GM12801 (cell line): Measurements from ENCODE around the gene DNAH8.

Experiments
- CTCF ChIP-seq: IDR thresholded peaks from one replicate; pipeline ENCODE4 v1.5.1; 2011; ENCODE audit warnings: control low read depth; ENCODE audit not compliant: insufficient read length; ENCODE audit errors: extremely low read depth

Gene DNAH8

GRCh38 chr6:39021779-39022178 is 306.7 kb downstream of the DNAH8 start:
- no peak for TF ChIP-seq CTCF

- no peak for TF ChIP-seq CTCF
Measured at GRCh38 chr6:39026175-39026574, 311.1 kb downstream of the DNAH8 start.

DNA sequence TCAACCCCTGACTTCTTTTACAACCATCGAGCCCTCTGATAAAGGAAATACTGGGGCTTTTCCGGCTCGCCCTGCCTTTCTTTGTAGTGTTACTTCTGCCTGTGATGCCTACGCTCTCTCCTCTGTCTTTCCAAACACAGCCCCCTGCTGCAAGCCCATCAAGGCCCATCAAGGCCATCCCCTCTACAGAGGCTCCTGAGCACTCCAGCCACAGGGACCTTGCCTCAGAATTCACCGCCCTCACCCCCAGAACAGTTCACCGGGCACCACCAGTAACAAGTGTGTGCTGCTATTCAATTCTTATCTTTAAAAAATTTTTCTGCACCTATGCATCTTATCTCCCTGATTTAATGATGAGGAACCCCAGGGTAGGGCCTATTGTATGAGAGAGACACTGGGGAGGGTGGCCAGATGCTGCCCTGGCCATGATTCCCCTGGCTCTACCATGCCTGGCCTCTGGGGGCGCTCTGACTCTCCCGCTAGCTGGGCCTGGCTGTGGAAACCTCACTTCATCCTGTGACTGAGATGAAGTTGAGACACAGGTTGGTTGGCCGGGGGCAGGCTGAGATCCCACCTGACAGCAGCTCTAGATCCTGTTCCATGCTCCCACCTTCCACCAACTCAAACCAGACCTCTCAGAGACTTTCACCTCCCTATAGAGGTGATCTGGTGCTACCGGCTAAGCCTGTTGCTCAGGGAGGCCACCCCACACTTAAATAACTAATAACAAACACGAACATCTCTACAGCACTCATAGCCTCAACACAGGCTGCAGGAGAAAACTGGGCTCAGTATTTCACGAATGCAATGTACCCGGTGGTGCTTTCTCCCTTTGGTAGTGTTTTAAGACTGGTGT is 314.3 kb downstream of the DNAH8 start:
- peak; percentile 30 for TF ChIP-seq CTCF

DNA sequence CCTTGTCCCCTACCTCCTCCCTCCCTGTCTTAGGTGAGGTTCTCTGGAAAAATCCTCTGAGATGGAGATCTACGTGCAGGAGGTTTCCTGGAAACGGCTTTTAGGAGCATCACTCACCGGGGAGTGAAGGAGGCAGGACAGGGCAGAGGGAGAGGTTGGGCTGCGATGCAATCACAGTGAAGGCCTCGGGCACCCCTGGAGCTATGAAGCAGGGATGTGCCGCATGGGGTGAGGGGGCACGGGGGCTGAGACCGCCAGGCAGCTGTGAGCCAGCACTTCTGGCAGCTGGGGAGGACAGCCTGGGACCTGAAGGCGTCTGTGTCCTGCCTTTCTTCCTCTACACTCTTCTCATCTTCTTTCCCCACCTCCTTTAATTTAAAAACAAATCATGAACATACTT is 320.6 kb downstream of the DNAH8 start:
- no peak for TF ChIP-seq CTCF

DNA sequence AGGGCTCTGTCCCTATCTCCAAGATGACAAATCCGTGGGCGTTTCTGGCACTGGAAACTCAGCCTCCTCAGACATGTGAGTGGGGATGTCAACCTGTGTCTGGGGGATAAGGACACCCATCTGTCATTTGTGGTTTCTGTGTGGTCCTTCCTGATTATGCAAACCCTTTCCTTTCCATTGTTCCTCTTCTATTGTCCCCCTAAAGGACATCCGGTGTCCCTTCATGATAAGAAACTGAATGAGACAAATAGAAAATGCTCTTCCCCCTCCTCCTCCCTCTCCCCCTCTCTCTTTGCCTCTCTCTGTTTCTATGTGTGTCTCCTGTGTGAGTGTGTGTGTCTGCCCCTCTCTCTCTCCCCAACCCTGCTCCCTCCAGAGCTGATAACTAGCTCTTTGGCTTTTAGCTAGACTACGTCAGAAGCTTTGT is 322.0 kb downstream of the DNAH8 start:
- TF ChIP-seq CTCF: no peak

GRCh38 chr6:39037707-39038106 is 322.6 kb downstream of the DNAH8 start:
- TF ChIP-seq CTCF: no peak

DNA sequence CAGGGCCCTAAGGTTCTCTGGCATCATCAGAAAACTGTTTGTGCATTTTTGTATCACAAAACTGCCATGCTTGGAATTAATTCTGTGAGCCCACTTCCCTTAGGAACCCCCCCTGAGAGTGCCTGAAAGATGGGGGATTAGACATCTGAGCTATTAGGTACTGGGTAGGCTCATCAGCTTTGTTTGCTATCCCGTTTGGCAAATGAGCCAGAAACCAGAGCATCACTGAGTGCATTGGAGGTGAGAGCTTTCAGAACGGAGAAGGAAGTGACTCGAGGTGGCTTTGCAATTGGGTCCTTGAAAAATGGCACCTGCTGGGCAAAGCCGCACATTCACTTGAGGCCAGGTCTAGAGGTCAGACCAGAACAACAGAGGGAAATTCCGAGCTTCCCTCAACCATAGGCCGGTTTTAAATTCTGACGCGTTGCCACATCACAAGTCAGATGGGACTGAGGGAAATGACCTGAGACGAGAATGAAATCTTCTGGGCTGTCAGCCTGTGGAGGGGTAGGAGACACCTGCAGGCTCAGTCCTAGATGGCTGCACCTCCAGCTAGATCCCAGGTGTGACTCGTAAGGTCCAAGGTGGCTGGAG is 325.1 kb downstream of the DNAH8 start:
- no peak for TF ChIP-seq CTCF
